OCI-LY1 (cell line): ENCODE results near the gene C10orf53.

Experiments
- CTCF ChIP-seq: fragments of 200-600 bp; sonication (generic), shearing (Covaris generic); IDR thresholded peaks from 2 replicates; pipeline ENCODE4 v1.5.1; 2017; ENCODE audit warnings: mild to moderate bottlenecking, antibody characterized with exemption, low read length, moderate library complexity, mixed read lengths
- EZH2 ChIP-seq: fragments of 200-600 bp; sonication (generic), shearing (Covaris generic); IDR thresholded peaks from 2 replicates; pipeline ENCODE4 v1.8.0; 2017; ENCODE audit warnings: borderline replicate concordance, mixed run types, mild to moderate bottlenecking, antibody characterized with exemption, low read length, moderate library complexity, mixed read lengths

- TF ChIP-seq CTCF (no peak), EZH2 (no peak)
Measured at GRCh38 chr10:49645417-49645816, 34.0 kb upstream of the C10orf53 start.
